H9 (cell line): ENCODE measurements around the gene ZNF433. TPM values are rescaled to one million over a fixed set of nuclear protein-coding genes. Genes with fewer than 3 reads are reported as not detected.

Source experiments
- DNase-seq: peaks from one replicate; pipeline ENCODE4 v3.0.0-alpha.2; 2017
- H2AFZ ChIP-seq: one replicate; pipeline ENCODE4 v1.6.1; 2013; ENCODE audit warnings: mild to moderate bottlenecking, low read length, control low read depth, moderate library complexity
- H2AK5ac ChIP-seq: 2 replicates; pipeline ENCODE4 v1.6.1; 2013; ENCODE audit warnings: low read length, control low read depth, mixed read lengths; ENCODE audit not compliant: insufficient read length
- H2BK120ac ChIP-seq: one replicate; pipeline ENCODE4 v1.6.1; 2013; ENCODE audit warnings: low read depth, mild to moderate bottlenecking, low read length, control low read depth, inconsistent platforms; ENCODE audit not compliant: poor library complexity, severe bottlenecking
- H2BK12ac ChIP-seq: 2 replicates; pipeline ENCODE4 v1.6.1; 2013; ENCODE audit warnings: low read length, control low read depth, mixed read lengths, low read depth; ENCODE audit not compliant: insufficient read length
- H2BK15ac ChIP-seq: 2 replicates; pipeline ENCODE4 v1.6.1; 2013; ENCODE audit warnings: low read depth, low read length, control low read depth
- H2BK20ac ChIP-seq: one replicate; pipeline ENCODE4 v1.6.1; 2013; ENCODE audit warnings: low read depth, mild to moderate bottlenecking, low read length, control low read depth, inconsistent platforms; ENCODE audit not compliant: poor library complexity, severe bottlenecking
- H2BK5ac ChIP-seq: 2 replicates; pipeline ENCODE4 v1.6.1; 2013; ENCODE audit warnings: low read length, control low read depth, mixed read lengths; ENCODE audit not compliant: insufficient read length
- H3K14ac ChIP-seq: 2 replicates; pipeline ENCODE4 v1.6.1; 2013; ENCODE audit warnings: low read length, control low read depth; ENCODE audit not compliant: insufficient read depth
- H3K18ac ChIP-seq: 2 replicates; pipeline ENCODE4 v1.6.1; 2013; ENCODE audit warnings: low read depth, mild to moderate bottlenecking, mixed read lengths, low read length, control low read depth; ENCODE audit not compliant: insufficient read length
- H3K23ac ChIP-seq: 2 replicates; pipeline ENCODE4 v1.6.1; 2013; ENCODE audit warnings: low read length, control low read depth, mixed read lengths, low read depth; ENCODE audit not compliant: insufficient read length
- H3K23me2 ChIP-seq: 2 replicates; pipeline ENCODE4 v1.6.1; 2013; ENCODE audit warnings: low read depth, mild to moderate bottlenecking, mixed read lengths, low read length, control low read depth; ENCODE audit not compliant: insufficient read length, poor library complexity, severe bottlenecking
- H3K27ac ChIP-seq: 2 replicates; pipeline ENCODE4 v1.5.1; 2013; ENCODE audit warnings: low read length, control low read depth, mixed read lengths, low read depth; ENCODE audit not compliant: insufficient read length
- H3K27me3 ChIP-seq: 2 replicates; pipeline ENCODE4 v1.6.1; 2013; ENCODE audit warnings: low read length, control low read depth, inconsistent platforms; ENCODE audit not compliant: insufficient read depth
- H3K4ac ChIP-seq: 2 replicates; pipeline ENCODE4 v1.6.1; 2013; ENCODE audit warnings: low read depth, mild to moderate bottlenecking, control low read depth, inconsistent platforms, low read length, moderate library complexity
- H3K4me1 ChIP-seq: 2 replicates; pipeline ENCODE4 v1.6.1; 2013; ENCODE audit warnings: low read length, control low read depth, inconsistent platforms; ENCODE audit not compliant: insufficient read depth
- H3K4me2 ChIP-seq: 2 replicates; pipeline ENCODE4 v1.6.1; 2013; ENCODE audit warnings: low read length, control low read depth, mixed read lengths; ENCODE audit not compliant: insufficient read length, insufficient read depth
- H3K56ac ChIP-seq: 2 replicates; pipeline ENCODE4 v1.6.1; 2013; ENCODE audit warnings: low read depth, mild to moderate bottlenecking, mixed read lengths, low read length, control low read depth; ENCODE audit not compliant: insufficient read length
- H3K79me1 ChIP-seq: 2 replicates; pipeline ENCODE4 v1.6.1; 2013; ENCODE audit warnings: low read depth, mild to moderate bottlenecking, moderate library complexity, low read length, control low read depth, inconsistent platforms; ENCODE audit not compliant: insufficient read depth, poor library complexity, severe bottlenecking
- H3K79me2 ChIP-seq: 2 replicates; pipeline ENCODE4 v1.6.1; 2013; ENCODE audit warnings: low read length, control low read depth, inconsistent platforms; ENCODE audit not compliant: insufficient read depth
- H3K9ac ChIP-seq: 2 replicates; pipeline ENCODE4 v1.6.1; 2013; ENCODE audit warnings: low read length, control low read depth, mixed read lengths; ENCODE audit not compliant: insufficient read length; ENCODE audit errors: extremely low read depth
- H3K9me3 ChIP-seq: one replicate; pipeline ENCODE4 v1.6.1; 2013; ENCODE audit warnings: low read depth, low read length, inconsistent platforms; ENCODE audit not compliant: control insufficient read depth
- H3T11ph ChIP-seq: one replicate; pipeline ENCODE4 v1.6.1; 2013; ENCODE audit warnings: mild to moderate bottlenecking, low read length, control low read depth, inconsistent platforms
- H4K20me1 ChIP-seq: one replicate; pipeline ENCODE4 v1.6.1; 2013; ENCODE audit not compliant: control insufficient read depth, insufficient read length, insufficient read depth
- H4K5ac ChIP-seq: 2 replicates; pipeline ENCODE4 v1.6.1; 2013; ENCODE audit warnings: low read depth, mild to moderate bottlenecking, mixed read lengths, low read length, control low read depth; ENCODE audit not compliant: insufficient read length
- H4K8ac ChIP-seq: replicated peaks from 2 replicates; pipeline ENCODE4 v1.6.1; 2013; ENCODE audit warnings: low read length, control low read depth, mixed read lengths, low read depth; ENCODE audit not compliant: insufficient read length
- H4K91ac ChIP-seq: 2 replicates; pipeline ENCODE4 v1.6.1; 2013; ENCODE audit warnings: low read depth, mild to moderate bottlenecking, moderate library complexity, mixed read lengths, low read length, control low read depth; ENCODE audit not compliant: insufficient read length
- H3K27ac Mint-ChIP-seq, 3 experiments: 2 replicates in 2 of 3; 3 replicates in 1 of 3; pipeline ENCODE4 v1.8.0; 2020 to 2021; ENCODE audit warnings: mixed read lengths in 3 of 3, mild to moderate bottlenecking in 1 of 3, moderate library complexity in 1 of 3
- H3K27me3 Mint-ChIP-seq: 2 replicates; pipeline ENCODE4 v1.8.0; 2021; ENCODE audit warnings: low read depth, mild to moderate bottlenecking, moderate library complexity, mixed read lengths
- H3K36me3 Mint-ChIP-seq, 3 experiments: 2 replicates in 2 of 3; 3 replicates in 1 of 3; pipeline ENCODE4 v1.8.0; 2020 to 2021; ENCODE audit warnings: low read depth in 3 of 3, mixed read lengths in 3 of 3; ENCODE audit not compliant: insufficient read depth in 1 of 3
- H3K4me1 Mint-ChIP-seq, 2 experiments: 2 replicates each; pipeline ENCODE4 v1.8.0; 2020; ENCODE audit warnings: mixed read lengths in 2 of 2
- H3K4me3 Mint-ChIP-seq, 2 experiments: 2 replicates in 1 of 2; 3 replicates in 1 of 2; pipeline ENCODE4 v1.8.0; 2020 to 2021; ENCODE audit warnings: mild to moderate bottlenecking in 2 of 2, mixed read lengths in 2 of 2, moderate library complexity in 1 of 2
- H3K9me3 Mint-ChIP-seq, 2 experiments: 2 replicates in 1 of 2; 3 replicates in 1 of 2; pipeline ENCODE4 v1.8.0; 2020; ENCODE audit warnings: mild to moderate bottlenecking in 2 of 2, mixed read lengths in 2 of 2, moderate library complexity in 1 of 2
- CTCF ChIP-seq: fragments of 200-600 bp; sonication (generic); conservative IDR thresholded peaks from 3 replicates; pipeline ENCODE4 v1.8.0; 2021; ENCODE audit warnings: antibody characterized with exemption, mild to moderate bottlenecking
- WGBS: extraction: QIAGEN DNeasy Blood & Tissue Kit; methylation state at CpG from one replicate; pipeline ENCODE4 v1.1.7; 2013; ENCODE audit warnings: missing lambda C conversion rate, low lambda C conversion rate, mixed read lengths; ENCODE audit not compliant: insufficient read length; ENCODE audit errors: extremely low coverage; 5-methylcytosine and 5-hydroxymethylcytosine counted together
- total RNA-seq: library from RNA; stranded (reverse); gene quantifications from 2 replicates; pipeline ENCODE4 v1.2.1, GENCODE V29; 2021

Gene ZNF433
- total RNA-seq, 1 experiment from 2014 or later = 1.9 TPM

GRCh38 chr19:11978492-11979100 lies 56.9 kb downstream of the ZNF433 start:
- H4K91ac ChIP-seq = no peak overlapping the region
- H3K9ac ChIP-seq = no peak overlapping the region
- no peak overlapping the region for H3K27ac ChIP-seq
- no peaks in the 10 kb centered on the region for H3K27me3 ChIP-seq
- H3K4ac ChIP-seq = no peak overlapping the region
- Mint-ChIP-seq H3K27ac (no peak overlapping the region), H3K4me3 (no peak overlapping the region), H3K36me3 (peaks cover 61 to 86% (median 73%) of the 10 kb centered on the region in 3 experiments), H3K27me3 (peaks cover 8% of the 10 kb centered on the region), H3K9me3 (peaks cover 87 to 90% of the 10 kb centered on the region in 2 experiments), H3K4me1 (no peaks in the 10 kb centered on the region)
- WGBS = no CpG with 5 or more reads among the region's 9 CpGs
- H3K9me3 ChIP-seq = peaks cover 56% of the 10 kb centered on the region
- no peak for DNase-seq
- no peak overlapping the region for H3T11ph ChIP-seq
- no peaks in the 10 kb centered on the region for H3K79me2 ChIP-seq
- no peak overlapping the region for H4K5ac ChIP-seq
- no peak overlapping the region for H2BK12ac ChIP-seq
- H2AK5ac ChIP-seq = no peak overlapping the region
- H2AFZ ChIP-seq = no peak overlapping the region
- H2BK20ac ChIP-seq = no peak overlapping the region
- no peak overlapping the region for H4K8ac ChIP-seq
- H3K56ac ChIP-seq = no peak overlapping the region
- H2BK120ac ChIP-seq = no peak overlapping the region
- no peaks in the 10 kb centered on the region for H3K4me1 ChIP-seq
- no peaks in the 10 kb centered on the region for H4K20me1 ChIP-seq
- no peaks in the 10 kb centered on the region for H3K23me2 ChIP-seq
- no peak overlapping the region for H2BK15ac ChIP-seq
- no peak overlapping the region for H2BK5ac ChIP-seq
- H3K23ac ChIP-seq = no peak overlapping the region
- no peak for TF ChIP-seq CTCF
- no peak overlapping the region for H3K18ac ChIP-seq
- H3K79me1 ChIP-seq = no peaks in the 10 kb centered on the region
- no peak overlapping the region for H3K14ac ChIP-seq
- no peak overlapping the region for H3K4me2 ChIP-seq
